Esophagus muscularis mucosa (tissue), 4 donors: ENCODE results near the gene ITPR3. TPM values are rescaled to one million over a fixed set of nuclear protein-coding genes. Genes with fewer than 3 reads are reported as not detected.

Experiments
- DNase-seq: peaks from one replicate; pipeline ENCODE4 v3.0.0-alpha.2; 2017; ENCODE audit errors: extremely low spot score
- H3K27ac ChIP-seq, 4 donors: fragments of 200-600 bp; sonication (generic); replicated peaks in 1 of 4; 1 replicate in 3 of 4; 2 replicates in 1 of 4; pipeline ENCODE4 v1.5.1; 2016 to 2019; ENCODE audit warnings: mild to moderate bottlenecking in 1 of 4
- H3K27me3 ChIP-seq, 4 donors: fragments of 200-600 bp; sonication (generic); one replicate each; pipeline versions ENCODE4 v1.5.1 to v1.6.0; 2016 to 2019
- H3K36me3 ChIP-seq, 4 donors: fragments of 200-600 bp; sonication (generic); one replicate each; pipeline ENCODE4 v1.5.1; 2016 to 2019
- H3K4me1 ChIP-seq, 4 donors: fragments of 200-600 bp; sonication (generic); one replicate each; pipeline ENCODE4 v1.5.1; 2016 to 2019
- H3K4me3 ChIP-seq, 4 donors: fragments of 200-600 bp; sonication (generic); 1 replicate in 2 of 4; 2 replicates in 2 of 4; pipeline ENCODE4 v1.5.1; 2016 to 2019; ENCODE audit warnings: mild to moderate bottlenecking in 4 of 4, moderate library complexity in 1 of 4
- H3K9me3 ChIP-seq, 4 donors: fragments of 200-600 bp; sonication (generic); 1 replicate in 3 of 4; 2 replicates in 1 of 4; pipeline ENCODE4 v1.5.1; 2016 to 2019
- EP300 ChIP-seq: sonication (generic); formaldehyde crosslinking; IDR thresholded peaks from one replicate; pipeline ENCODE4 v1.6.1; 2017; ENCODE audit warnings: antibody characterized with exemption
- POLR2A ChIP-seq: fragments of 450-650 bp; IDR thresholded peaks from one replicate; pipeline ENCODE4 v1.6.1; 2017; ENCODE audit warnings: antibody characterized with exemption, moderate library complexity, mild to moderate bottlenecking, low read depth
- POLR2AphosphoS5 ChIP-seq, 2 donors: sonication (generic); formaldehyde crosslinking; IDR thresholded peaks; one replicate each; pipeline ENCODE4 v1.6.1; 2017; ENCODE audit warnings: antibody characterized with exemption in 2 of 2
- WGBS: methylation state at CpG from one replicate; pipeline ENCODE4 v1.1.5; 2018; 5-methylcytosine and 5-hydroxymethylcytosine counted together
- intact Hi-C: fragments of 100-400 bp; cut with DNase I; formaldehyde crosslinking; loops from one replicate; pipeline ENCODE4 v1.15.1; 2023
- total RNA-seq, 4 donors: library from RNA; depleted of rRNA; stranded (reverse); fragments of >200 nt; gene quantifications; one replicate each; pipeline versions ENCODE4 v1.1.0 to v1.2.1, GENCODE V29; 2016
- TF ChIP-seq, protein P1 (sequence below), 3 experiments: fragments of 200-600 bp in 2 of 3; fragments of 450-650 bp in 1 of 3; sonication (generic) in 2 of 3; IDR thresholded peaks; one replicate each; pipeline ENCODE4 v1.5.1; 2017 to 2019; ENCODE audit warnings: antibody characterized with exemption in 3 of 3, mild to moderate bottlenecking in 2 of 3, moderate library complexity in 1 of 3

The ITPR3 gene
- total RNA-seq, 4 donors from 2014 or later = 12.1 to 24.9 (median 20.5) TPM

DNA sequence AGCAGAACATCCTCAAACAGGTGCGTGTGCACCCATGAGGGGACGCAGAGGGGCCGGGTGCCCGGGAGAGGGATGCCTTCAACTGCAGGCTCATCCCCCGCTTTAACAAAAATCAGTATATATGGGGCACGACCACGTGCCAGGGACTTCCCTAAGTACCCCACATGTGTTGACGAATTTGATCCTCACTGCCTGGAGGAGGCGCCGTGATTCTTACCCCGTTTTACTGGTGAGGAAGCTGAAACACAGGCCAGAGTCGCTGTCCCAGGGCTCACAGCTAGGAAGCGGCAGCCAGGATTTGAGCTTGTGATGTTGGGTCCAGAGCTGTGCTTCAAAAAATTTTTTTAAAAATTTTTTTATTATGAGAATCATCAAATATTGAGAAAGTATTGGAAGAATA lies 44.8 kb downstream of the ITPR3 start:
- 91% methylated on average over 6 of the region's 13 CpGs for WGBS
- intact Hi-C loops = no loop called here
- H3K27me3 ChIP-seq = peaks cover 0 to 14% (median 0%) of the 10 kb centered on the region in 4 donors

DNA sequence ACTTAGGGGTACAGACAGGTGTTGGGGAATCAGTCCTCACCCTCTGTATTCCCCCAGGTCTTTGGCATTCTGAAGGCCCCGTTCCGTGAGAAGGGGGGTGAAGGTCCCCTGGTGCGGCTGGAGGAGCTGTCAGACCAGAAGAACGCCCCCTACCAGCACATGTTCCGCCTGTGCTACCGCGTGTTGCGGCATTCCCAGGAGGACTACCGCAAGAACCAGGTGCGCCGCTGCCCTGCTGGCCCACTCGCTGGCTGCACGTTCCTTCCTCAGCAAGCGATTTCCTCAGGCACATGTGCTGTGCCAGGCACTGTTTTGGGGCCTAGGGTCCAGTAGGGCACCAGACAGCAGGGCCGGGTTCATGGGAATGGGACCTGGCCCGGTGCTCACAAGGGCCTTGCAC lies 46.0 kb downstream of the ITPR3 start:
- no peak for DNase-seq
- WGBS = 94% methylated on average over 11 of the region's 16 CpGs
- H3K27ac ChIP-seq = no peak overlapping the region
- H3K9me3 ChIP-seq = no peaks in the 10 kb centered on the region
- intact Hi-C loops = no loop called here
- peaks cover 0 to 93% (median 72%) of the 10 kb centered on the region in 4 donors for H3K36me3 ChIP-seq
- TF ChIP-seq POLR2AphosphoS5 (IDR thresholded peaks at IDR 0.05) = no peak
- H3K27me3 ChIP-seq = peaks cover 0 to 16% (median 0%) of the 10 kb centered on the region in 4 donors
- no peak overlapping the region for H3K4me3 ChIP-seq
- no peaks in the 10 kb centered on the region for H3K4me1 ChIP-seq

More for the DNA sequence above, 44.8 kb downstream of the ITPR3 start:
- Histone ChIP-seq H3K9me3 (no peaks in the 10 kb centered on the region), H3K4me1 (no peaks in the 10 kb centered on the region), H3K4me3 (no peak overlapping the region), H3K36me3 (peaks cover 0 to 85% (median 68%) of the 10 kb centered on the region in 4 donors), H3K27ac (no peak overlapping the region)
- TF ChIP-seq, protein P1, sequence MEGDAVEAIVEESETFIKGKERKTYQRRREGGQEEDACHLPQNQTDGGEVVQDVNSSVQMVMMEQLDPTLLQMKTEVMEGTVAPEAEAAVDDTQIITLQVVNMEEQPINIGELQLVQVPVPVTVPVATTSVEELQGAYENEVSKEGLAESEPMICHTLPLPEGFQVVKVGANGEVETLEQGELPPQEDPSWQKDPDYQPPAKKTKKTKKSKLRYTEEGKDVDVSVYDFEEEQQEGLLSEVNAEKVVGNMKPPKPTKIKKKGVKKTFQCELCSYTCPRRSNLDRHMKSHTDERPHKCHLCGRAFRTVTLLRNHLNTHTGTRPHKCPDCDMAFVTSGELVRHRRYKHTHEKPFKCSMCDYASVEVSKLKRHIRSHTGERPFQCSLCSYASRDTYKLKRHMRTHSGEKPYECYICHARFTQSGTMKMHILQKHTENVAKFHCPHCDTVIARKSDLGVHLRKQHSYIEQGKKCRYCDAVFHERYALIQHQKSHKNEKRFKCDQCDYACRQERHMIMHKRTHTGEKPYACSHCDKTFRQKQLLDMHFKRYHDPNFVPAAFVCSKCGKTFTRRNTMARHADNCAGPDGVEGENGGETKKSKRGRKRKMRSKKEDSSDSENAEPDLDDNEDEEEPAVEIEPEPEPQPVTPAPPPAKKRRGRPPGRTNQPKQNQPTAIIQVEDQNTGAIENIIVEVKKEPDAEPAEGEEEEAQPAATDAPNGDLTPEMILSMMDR (IDR thresholded peaks at IDR 0.05) = no peak
- TF ChIP-seq POLR2A (no peak), POLR2AphosphoS5 (IDR thresholded peaks at IDR 0.05) (no peak), EP300 (no peak)
- no peak for DNase-seq

DNA sequence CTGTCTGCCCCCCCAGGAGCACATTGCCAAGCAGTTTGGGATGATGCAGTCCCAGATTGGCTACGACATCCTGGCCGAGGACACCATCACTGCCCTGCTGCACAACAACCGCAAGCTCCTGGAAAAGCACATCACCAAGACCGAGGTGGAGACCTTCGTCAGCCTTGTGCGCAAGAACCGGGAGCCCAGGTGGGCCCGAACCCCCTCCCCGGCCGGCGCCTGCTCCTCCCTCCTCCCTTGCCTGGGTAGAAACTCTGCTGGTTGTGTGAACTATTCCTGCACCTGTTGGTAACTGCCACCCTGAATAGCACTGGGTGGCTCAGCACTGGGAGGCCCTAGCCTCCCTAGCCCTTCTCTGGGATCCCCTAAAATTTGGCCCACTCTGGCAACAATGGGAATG lies 46.7 kb downstream of the ITPR3 start:
- H3K9me3 ChIP-seq = no peaks in the 10 kb centered on the region
- WGBS = no CpG with 5 or more reads among the region's 11 CpGs
- peaks cover 0 to 89% (median 71%) of the 10 kb centered on the region in 4 donors for H3K36me3 ChIP-seq
- no peak overlapping the region for H3K4me3 ChIP-seq
- peaks cover 0 to 16% (median 0%) of the 10 kb centered on the region in 4 donors for H3K27me3 ChIP-seq
- no peak for DNase-seq
- H3K4me1 ChIP-seq = peaks cover 0 to 4% (median 3%) of the 10 kb centered on the region in 4 donors
- TF ChIP-seq POLR2AphosphoS5 (IDR thresholded peaks at IDR 0.05) (no peak), POLR2A (no peak), EP300 (no peak)
- TF ChIP-seq, protein P1 (IDR thresholded peaks at IDR 0.05) = no peak
- no peak overlapping the region for H3K27ac ChIP-seq
- intact Hi-C loops = no loop called here

DNA sequence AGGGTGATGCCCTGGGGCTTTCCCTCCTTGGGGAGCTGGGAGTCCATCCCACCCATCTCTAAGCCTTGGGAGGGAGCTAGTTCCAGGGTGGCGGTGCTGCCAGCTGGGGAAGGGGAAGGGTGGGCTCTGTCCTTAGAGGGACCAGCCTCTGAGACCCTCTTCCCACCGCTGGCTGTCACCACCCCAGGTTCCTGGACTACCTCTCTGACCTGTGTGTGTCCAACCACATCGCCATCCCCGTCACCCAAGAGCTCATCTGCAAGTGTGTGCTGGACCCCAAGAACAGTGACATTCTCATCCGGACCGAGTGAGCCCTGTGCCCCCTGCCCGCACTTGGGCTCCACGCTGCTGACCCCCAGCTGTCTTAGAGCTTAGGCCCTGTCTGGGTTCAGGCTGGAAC lies 47.2 kb downstream of the ITPR3 start:
- no peak for DNase-seq
- no peak overlapping the region for H3K27ac ChIP-seq
- H3K27me3 ChIP-seq = peaks cover 0 to 17% (median 0%) of the 10 kb centered on the region in 4 donors
- no peaks in the 10 kb centered on the region for H3K9me3 ChIP-seq
- H3K36me3 ChIP-seq = peaks cover 0 to 90% (median 70%) of the 10 kb centered on the region in 4 donors
- H3K4me1 ChIP-seq = peaks cover 0 to 10% (median 8%) of the 10 kb centered on the region in 4 donors
- no peak for TF ChIP-seq POLR2AphosphoS5 (IDR thresholded peaks at IDR 0.05)
- no peak for TF ChIP-seq EP300
- TF ChIP-seq POLR2A = no peak
- TF ChIP-seq, protein P1 (IDR thresholded peaks at IDR 0.05) = no peak
- intact Hi-C loops = no loop called here
- no peak overlapping the region for H3K4me3 ChIP-seq
- 96% methylated on average over 5 of the region's 8 CpGs for WGBS

DNA sequence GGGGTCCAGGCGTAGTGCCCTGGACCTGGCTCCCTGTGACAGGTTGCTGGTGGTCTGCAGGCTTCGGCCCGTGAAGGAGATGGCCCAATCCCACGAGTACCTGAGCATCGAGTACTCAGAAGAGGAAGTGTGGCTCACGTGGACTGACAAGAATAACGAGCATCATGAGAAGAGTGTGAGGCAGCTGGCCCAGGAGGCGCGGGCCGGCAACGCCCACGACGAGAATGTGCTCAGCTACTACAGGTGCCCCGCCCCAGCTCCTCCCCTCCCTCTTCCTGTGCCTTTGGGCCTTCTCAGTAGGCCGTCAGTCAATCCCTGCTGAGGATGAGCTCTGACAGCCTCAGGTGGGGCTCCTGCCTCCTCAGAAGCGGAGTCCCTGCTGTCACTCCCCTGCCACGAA lies 47.8 kb downstream of the ITPR3 start:
- Histone ChIP-seq H3K4me1 (peaks cover 0 to 11% (median 9%) of the 10 kb centered on the region in 4 donors), H3K27ac (no peak overlapping the region), H3K27me3 (peaks cover 0 to 23% (median 0%) of the 10 kb centered on the region in 4 donors), H3K36me3 (peaks cover 0 to 92% (median 69%) of the 10 kb centered on the region in 4 donors), H3K4me3 (no peak overlapping the region), H3K9me3 (no peaks in the 10 kb centered on the region)
- TF ChIP-seq POLR2A = no peak
- no peak for DNase-seq
- intact Hi-C loops = no loop called here
- 70% methylated on average over 15 of the region's 17 CpGs for WGBS

DNA sequence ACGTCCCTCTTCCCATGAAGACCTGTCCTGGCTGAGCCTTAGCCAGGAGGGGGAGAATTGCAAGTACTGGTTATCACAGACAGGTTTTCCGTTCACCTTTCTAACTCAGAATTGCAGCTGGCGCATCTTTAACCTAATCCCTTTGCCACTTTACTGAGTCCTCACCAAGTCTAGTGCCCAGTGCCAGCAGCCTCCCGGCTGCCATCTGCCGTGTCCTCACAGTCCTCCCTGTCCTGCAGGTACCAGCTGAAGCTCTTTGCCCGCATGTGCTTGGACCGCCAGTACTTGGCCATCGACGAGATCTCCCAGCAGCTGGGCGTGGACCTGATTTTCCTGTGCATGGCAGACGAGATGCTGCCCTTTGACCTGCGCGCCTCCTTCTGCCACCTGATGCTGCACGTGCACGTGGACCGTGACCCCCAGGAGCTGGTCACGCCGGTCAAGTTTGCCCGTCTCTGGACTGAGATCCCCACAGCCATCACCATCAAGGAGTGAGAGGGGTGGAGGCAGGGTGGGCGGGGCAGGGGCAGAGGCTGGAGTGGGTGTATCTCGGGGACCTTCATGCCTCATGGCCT lies 49.1 kb downstream of the ITPR3 start:
- intact Hi-C loops = no loop called here
- Histone ChIP-seq H3K9me3 (no peaks in the 10 kb centered on the region), H3K4me3 (no peak overlapping the region), H3K27me3 (peaks cover 0 to 26% (median 0%) of the 10 kb centered on the region in 4 donors), H3K36me3 (peaks cover 0 to 93% (median 64%) of the 10 kb centered on the region in 4 donors), H3K27ac (no peak overlapping the region), H3K4me1 (peaks cover 0 to 11% (median 9%) of the 10 kb centered on the region in 4 donors)
- DNase-seq = no peak
- TF ChIP-seq EP300 = no peak
- TF ChIP-seq, protein P1 (IDR thresholded peaks at IDR 0.05) = no peak
- TF ChIP-seq POLR2A = no peak
- TF ChIP-seq POLR2AphosphoS5 (IDR thresholded peaks at IDR 0.05) = no peak
- WGBS = 86% methylated on average over 15 of the region's 21 CpGs
